HFFc6 (cell line): Measurements from ENCODE around the gene SQSTM1. TPM values are rescaled to one million over a fixed set of nuclear protein-coding genes. Genes with fewer than 3 reads are reported as not detected.

ENCODE experiments used
- DNase-seq: peaks from one replicate; pipeline ENCODE4 v3.0.0-alpha.2; 2018
- H3K27ac Mint-ChIP-seq: 2 replicates; pipeline ENCODE4 v1.8.0; 2020; ENCODE audit warnings: mild to moderate bottlenecking, mixed read lengths
- H3K27me3 Mint-ChIP-seq: 2 replicates; pipeline ENCODE4 v1.8.0; 2021; ENCODE audit warnings: mild to moderate bottlenecking, moderate library complexity, mixed read lengths; ENCODE audit not compliant: insufficient read depth
- H3K36me3 Mint-ChIP-seq: 2 replicates; pipeline ENCODE4 v1.8.0; 2021; ENCODE audit warnings: low read depth, mixed read lengths
- H3K4me1 Mint-ChIP-seq: 2 replicates; pipeline ENCODE4 v1.8.0; 2020; ENCODE audit warnings: low read depth, mixed read lengths
- H3K4me3 Mint-ChIP-seq: 2 replicates; pipeline ENCODE4 v1.8.0; 2020; ENCODE audit warnings: mild to moderate bottlenecking, moderate library complexity, mixed read lengths
- H3K9me3 Mint-ChIP-seq: 2 replicates; pipeline ENCODE4 v1.8.0; 2020; ENCODE audit warnings: mild to moderate bottlenecking, mixed read lengths
- CTCF ChIP-seq: fragments of 200-600 bp; sonication (generic); IDR thresholded peaks from 2 replicates; pipeline ENCODE4 v1.5.0; 2021; ENCODE audit warnings: antibody characterized with exemption, mild to moderate bottlenecking
- long read RNA-seq: library from polyadenylated mRNA; unstranded; transcript quantifications from one replicate; pipeline ENCODE4 v2.0.0, GENCODE V29; 2019
- total RNA-seq, 6 experiments: library from RNA; stranded (reverse); fragmentation: NEBNext Ultra II Directional; extraction: Animal tissue kit (Norgen Biotek cat#: 25700); gene quantifications; 2 replicates in 1 of 6; 3 replicates in 5 of 6; pipeline ENCODE4 v1.2.3, GENCODE V29; 2021

SQSTM1 gene
- 100 to 1,000 TPM; 188 to 282 (median 280) TPM for total RNA-seq
- long read RNA-seq, transcript SQSTM1-202 (8 exons, 2,986 nt), result major isoform, 295 of 434 reads
- long read RNA-seq, partial matches to known transcripts, result 66 of 434 reads
- long read RNA-seq, other reads (novel, unspliced or antisense), result 72 of 434 reads

DNA sequence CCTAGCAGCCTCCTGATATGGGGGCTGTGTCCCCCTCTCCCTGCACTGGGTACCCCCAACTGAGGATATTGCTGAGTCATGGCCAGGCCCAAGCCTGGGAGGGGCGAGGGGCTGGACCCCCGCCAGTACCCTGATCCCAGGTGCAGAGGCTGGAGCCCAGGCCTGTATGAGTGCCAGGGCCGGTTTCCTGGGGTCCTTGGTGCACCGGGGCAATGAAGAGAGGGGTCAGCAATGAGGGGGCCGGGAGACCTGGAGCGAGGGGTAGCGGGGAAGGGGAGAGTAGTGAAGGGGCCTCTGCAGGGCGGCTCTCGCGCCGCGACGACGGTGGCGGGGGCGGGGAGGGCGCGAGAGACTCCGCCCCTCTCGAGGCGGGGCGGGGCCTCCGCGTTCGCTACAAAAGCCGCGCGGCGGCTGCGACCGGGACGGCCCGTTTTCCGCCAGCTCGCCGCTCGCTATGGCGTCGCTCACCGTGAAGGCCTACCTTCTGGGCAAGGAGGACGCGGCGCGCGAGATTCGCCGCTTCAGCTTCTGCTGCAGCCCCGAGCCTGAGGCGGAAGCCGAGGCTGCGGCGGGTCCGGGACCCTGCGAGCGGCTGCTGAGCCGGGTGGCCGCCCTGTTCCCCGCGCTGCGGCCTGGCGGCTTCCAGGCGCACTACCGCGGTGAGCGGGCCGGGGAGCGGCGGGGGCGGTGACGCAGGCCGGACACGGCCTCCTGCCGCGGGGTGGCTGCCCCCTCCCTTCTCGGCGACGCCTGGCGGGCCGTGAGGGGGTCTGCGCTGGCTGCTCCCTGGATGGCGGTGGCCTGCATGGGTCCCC lies at the start of gene SQSTM1:
SQSTM1 (plus strand) TSS at position 423 of the 815 bp plus-strand sequence; CDS start at position 455, 32 bp downstream.
- Mint-ChIP-seq H3K4me1 (peaks cover 44% of the 10 kb centered on the region), H3K36me3 (peaks cover 19% of the 10 kb centered on the region), H3K27me3 (peaks cover 5% of the 10 kb centered on the region; the same call in 1 of the 2 replicates), H3K4me3 (peak within 1 kb of the TSS; percentile 92), H3K9me3 (no peaks in the 10 kb centered on the region; the same call in 1 of the 2 replicates), H3K27ac (peak within 1 kb of the TSS; percentile 91)
- peak; percentile 47; the same call in 1 of the 2 replicates for TF ChIP-seq CTCF
- peak; percentile 57 for DNase-seq

DNA sequence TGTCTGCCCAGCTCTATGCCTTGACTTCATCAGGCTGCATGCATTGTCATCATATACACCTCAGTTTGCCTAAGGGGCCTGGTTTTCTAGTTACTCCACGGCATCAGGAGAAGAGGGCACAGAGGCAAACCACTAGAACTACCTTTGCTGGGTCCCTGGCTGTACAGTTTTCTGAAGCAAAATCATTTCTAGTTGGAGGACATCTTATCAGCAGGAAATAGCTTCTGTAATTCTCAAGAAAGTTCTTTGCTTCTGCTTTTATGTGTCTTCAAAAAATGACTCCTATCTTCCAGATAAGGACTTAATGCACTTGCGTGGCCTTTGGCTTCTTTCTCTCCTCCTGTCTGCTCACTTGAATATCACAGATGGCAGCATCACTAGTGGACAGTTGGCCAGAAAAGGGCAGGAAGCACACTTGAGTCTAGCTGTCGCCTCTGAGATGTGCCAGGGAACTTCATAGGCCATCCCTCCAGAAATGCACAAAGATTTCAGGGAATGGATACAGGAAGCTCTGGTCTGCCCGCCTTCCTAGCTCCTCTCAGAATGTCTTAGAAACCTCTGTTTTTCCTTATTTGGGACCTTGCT lies 49.3 kb upstream of the SQSTM1 start:
- Mint-ChIP-seq H3K27ac (no peak overlapping the region), H3K4me3 (no peak overlapping the region), H3K36me3 (peaks cover 15% of the 10 kb centered on the region), H3K9me3 (no peaks in the 10 kb centered on the region), H3K27me3 (no peaks in the 10 kb centered on the region; the same call in none of the 2 replicates), H3K4me1 (peaks cover 11% of the 10 kb centered on the region)
- TF ChIP-seq CTCF, result no peak
- DNase-seq, result no peak

DNA sequence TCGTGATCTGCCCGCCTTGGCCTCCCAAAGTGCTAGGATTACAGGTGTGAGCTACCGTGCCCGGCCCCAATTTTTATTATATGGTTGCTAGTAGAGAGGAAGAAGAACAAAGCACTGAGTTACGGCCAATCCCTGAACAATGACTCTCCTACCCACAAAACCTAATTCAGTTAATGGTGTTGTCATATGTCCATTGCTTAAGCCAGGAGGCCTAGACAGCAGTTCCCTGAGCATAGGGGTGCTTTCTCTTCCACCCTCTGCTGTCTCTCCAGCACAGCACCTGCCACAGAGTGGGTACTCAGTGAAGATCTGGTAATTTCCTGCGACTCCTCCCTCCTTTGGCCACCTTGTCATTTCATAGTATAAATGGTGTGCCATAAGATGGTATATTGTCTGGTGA lies 48.4 kb upstream of the SQSTM1 start:
- Mint-ChIP-seq H3K27me3 (no peaks in the 10 kb centered on the region; the same call in none of the 2 replicates), H3K4me1 (peaks cover 2% of the 10 kb centered on the region; the same call in 1 of the 2 replicates), H3K36me3 (peaks cover 12% of the 10 kb centered on the region), H3K27ac (no peak overlapping the region), H3K4me3 (no peak overlapping the region), H3K9me3 (no peaks in the 10 kb centered on the region)
- TF ChIP-seq CTCF, result no peak
- DNase-seq, result no peak

- Mint-ChIP-seq H3K27ac (no peak overlapping the region), H3K4me3 (no peak overlapping the region), H3K4me1 (no peaks in the 10 kb centered on the region), H3K9me3 (no peaks in the 10 kb centered on the region), H3K36me3 (peaks cover 20% of the 10 kb centered on the region), H3K27me3 (no peaks in the 10 kb centered on the region; the same call in none of the 2 replicates)
- no peak for DNase-seq
- TF ChIP-seq CTCF, result no peak
Measured at GRCh38 chr5:179773686-179774040, 47.0 kb upstream of the SQSTM1 start.

- no peak for DNase-seq
- H3K27me3 Mint-ChIP-seq, result peaks cover 5% of the 10 kb centered on the region
- H3K27ac Mint-ChIP-seq, result no peak overlapping the region
- H3K4me3 Mint-ChIP-seq, result no peak overlapping the region
- no peaks in the 10 kb centered on the region for H3K9me3 Mint-ChIP-seq
- TF ChIP-seq CTCF, result no peak
- H3K4me1 Mint-ChIP-seq, result no peaks in the 10 kb centered on the region
- peaks cover 14% of the 10 kb centered on the region for H3K36me3 Mint-ChIP-seq
Measured at GRCh38 chr5:179774442-179774841, 46.3 kb upstream of the SQSTM1 start.
